Measurements from ENCODE around the gene APBA1.

Gene APBA1

DNA sequence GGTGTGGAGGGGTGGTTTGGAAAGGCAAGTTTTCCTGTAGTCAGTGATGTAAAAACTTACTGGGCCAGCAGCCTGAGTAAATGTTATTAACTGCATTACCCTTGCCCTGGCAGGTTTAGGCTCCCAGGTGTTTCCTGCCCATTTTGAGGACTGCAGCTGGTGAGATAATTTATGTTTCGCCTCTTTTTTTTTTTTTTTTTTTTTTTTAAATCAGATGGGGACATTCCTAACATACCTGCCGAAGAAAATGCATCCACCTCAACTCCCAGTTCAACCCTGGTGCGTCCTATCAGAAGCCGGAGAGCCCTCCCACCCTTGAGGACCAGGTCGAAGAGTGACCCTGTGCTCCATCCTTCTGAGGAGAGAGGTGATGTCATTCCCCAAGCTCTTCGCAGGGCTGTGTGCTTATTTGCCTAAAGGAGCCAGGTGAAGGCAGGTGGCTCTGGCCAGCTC is 286.6 kb downstream of the APBA1 start:
- DNase-seq (ENCODE audit: extremely low read depth, low read depth): no peak
- TF ChIP-seq, protein P1, sequence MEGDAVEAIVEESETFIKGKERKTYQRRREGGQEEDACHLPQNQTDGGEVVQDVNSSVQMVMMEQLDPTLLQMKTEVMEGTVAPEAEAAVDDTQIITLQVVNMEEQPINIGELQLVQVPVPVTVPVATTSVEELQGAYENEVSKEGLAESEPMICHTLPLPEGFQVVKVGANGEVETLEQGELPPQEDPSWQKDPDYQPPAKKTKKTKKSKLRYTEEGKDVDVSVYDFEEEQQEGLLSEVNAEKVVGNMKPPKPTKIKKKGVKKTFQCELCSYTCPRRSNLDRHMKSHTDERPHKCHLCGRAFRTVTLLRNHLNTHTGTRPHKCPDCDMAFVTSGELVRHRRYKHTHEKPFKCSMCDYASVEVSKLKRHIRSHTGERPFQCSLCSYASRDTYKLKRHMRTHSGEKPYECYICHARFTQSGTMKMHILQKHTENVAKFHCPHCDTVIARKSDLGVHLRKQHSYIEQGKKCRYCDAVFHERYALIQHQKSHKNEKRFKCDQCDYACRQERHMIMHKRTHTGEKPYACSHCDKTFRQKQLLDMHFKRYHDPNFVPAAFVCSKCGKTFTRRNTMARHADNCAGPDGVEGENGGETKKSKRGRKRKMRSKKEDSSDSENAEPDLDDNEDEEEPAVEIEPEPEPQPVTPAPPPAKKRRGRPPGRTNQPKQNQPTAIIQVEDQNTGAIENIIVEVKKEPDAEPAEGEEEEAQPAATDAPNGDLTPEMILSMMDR (IDR thresholded peaks at IDR 0.05; ENCODE audit: low read depth, low read length): no peak

DNA sequence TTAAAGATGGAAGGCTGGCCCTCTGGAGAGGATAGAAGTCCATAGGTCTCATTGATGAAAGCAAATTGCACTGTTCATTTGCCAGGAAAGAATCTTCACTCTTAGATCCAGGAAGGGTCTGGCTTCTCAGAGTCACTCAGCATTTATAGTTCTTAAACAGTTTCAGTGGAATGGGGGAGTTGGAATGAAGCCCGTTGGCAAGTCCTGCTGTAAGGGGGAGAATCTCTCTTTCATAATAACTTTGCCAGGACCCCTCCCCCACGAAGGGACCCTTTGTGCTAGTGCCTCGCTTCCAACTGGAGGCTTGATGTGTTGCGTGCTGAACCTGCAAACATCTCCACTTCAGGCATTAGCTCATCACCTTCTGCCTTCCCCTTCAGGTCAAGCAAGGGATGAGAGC is 290.0 kb downstream of the APBA1 start:
- DNase-seq (ENCODE audit: extremely low read depth, low read depth): no peak
- TF ChIP-seq, protein P1 (IDR thresholded peaks at IDR 0.05; ENCODE audit: low read depth, low read length): no peak

DNA sequence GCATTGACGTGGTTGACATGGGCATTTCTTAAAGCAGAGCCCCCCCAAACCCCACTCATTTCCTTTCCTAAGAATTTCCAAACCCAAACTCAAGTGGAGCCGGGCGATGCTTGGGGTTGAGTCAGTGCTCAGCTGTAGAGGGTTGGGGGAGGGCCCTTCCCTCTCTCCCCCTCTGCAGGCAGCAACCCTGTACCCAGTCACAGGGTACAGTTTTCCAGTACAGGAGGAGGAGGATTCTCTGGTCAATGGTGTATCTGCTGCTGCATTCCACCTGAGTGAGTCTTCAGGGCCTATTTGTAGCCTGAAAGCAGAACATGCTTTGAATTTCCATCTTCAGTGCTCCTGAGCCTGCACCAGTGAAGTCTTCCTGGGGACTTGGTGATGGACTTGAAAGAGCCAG is 291.4 kb downstream of the APBA1 start:
- TF ChIP-seq, protein P1 (IDR thresholded peaks at IDR 0.05; ENCODE audit: low read depth, low read length): no peak
- no peak for DNase-seq (ENCODE audit: extremely low read depth, low read depth)

DNA sequence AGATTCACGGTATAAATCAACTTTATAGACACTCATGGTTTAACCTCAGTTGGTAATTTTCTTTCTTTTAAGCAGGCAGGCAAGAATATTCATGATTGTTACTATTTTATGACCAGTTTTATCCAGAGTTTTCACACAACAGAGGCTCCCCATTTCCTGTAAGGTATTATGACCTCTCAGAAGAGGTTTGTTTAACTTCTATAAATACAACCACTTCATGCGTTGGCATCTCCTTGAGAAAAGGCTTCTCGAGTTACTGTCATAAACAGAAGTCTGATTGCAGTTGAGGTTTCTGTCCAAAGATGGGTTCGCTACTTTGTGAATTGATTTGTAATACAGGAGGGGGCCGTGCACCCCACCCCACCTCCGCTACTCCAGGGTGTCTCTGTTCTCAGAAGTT is 291.9 kb downstream of the APBA1 start:
- no peak for DNase-seq (ENCODE audit: extremely low read depth, low read depth)
- TF ChIP-seq, protein P1 (IDR thresholded peaks at IDR 0.05; ENCODE audit: low read depth, low read length): no peak

DNA sequence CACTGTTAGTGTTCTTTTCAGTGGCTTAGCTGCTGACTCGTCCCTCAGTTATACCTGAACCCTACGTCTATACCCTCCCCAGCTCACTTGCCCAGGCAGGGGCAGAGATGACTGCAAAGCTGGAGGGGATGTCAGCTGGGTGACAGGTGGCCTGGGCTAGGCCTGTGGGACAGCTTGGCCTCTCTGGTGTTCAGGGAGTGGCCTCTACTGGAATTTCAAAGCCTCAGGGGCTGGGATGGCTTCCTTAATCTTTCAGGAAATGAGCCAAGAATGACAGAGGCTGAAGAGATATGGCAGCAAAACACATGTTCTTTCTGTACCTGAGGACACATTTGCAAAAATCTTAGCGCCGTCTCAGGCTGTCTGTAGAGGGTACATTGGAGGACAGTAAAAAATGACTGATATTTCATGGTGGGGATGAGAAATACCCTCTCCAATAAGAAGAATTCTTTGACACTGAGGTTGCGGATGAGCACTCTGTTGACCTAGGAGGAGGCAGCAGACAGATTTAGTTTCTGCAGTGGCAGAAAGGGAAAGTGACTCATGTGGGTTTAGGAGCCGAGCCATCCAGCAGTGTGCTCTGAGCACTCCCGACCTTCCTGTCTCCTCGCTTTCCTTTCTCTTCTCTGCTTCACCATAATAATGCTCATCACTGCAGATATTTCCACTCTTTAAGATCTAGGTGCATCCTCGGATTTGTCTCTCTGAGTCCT is 292.7 kb downstream of the APBA1 start:
- no peak for DNase-seq (ENCODE audit: extremely low read depth, low read depth)
- TF ChIP-seq, protein P1 (IDR thresholded peaks at IDR 0.05; ENCODE audit: low read depth, low read length): no peak

DNA sequence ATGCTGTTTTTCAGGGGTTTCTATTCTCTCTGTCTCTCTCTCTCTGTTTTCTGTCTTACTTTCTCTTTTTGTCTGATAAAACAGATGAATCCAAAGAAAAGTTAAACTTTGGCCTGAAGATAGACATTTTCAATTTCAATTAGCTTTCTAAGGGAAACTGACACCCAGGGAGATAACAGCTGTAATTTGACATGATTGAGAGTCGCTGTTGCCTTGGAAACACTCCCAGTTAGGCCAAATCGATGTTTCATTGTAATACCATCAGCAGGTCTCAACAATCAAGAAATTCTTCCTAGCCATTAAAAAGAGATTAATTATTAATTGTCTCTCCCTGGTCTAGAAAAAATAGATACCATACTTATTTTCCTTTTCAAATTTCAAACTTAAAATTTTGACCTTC is 294.2 kb downstream of the APBA1 start:
- TF ChIP-seq, protein P1 (IDR thresholded peaks at IDR 0.05; ENCODE audit: low read depth, low read length): no peak
- DNase-seq (ENCODE audit: extremely low read depth, low read depth): no peak

Measured in AG09319 (cell line).